Measurements from ENCODE around the gene ITCH. TPM values are rescaled to one million over a fixed set of nuclear protein-coding genes. Genes with fewer than 3 reads are reported as not detected.

ITCH gene
- total and polyA plus RNA-seq, 2 donors (not counting 3 experiments of a cell fraction or from before 2014, with no cell fraction given): 6.4 to 57.4 TPM

DNA sequence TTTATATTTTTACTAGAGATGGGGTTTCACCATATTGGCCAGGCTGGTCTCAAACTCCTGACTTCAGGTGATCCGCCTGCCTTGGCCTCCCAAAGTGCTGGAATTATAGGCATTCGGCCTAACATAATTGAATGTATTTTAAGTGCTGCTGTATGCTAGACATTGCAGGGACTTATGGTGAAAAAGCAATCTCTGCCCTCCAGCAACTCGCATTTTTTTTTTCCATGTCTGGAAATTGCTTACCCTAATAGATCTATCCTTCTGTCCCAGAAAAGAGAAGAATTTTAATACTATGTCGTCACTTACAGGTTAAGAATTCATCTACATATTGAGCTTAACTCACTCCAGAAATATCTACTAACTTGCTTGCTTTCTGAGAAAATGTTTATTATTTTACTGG lies 10.4 kb downstream of the ITCH start:
- TF ChIP-seq FOS (IDR thresholded peaks at IDR 0.05; ENCODE audit: borderline replicate concordance, insufficient read depth, low read length) (no peak), GATA2 (IDR thresholded peaks at IDR 0.05; ENCODE audit: insufficient read depth, insufficient read length, low read depth, low read length) (no peak), POLR2AphosphoS5 (IDR thresholded peaks at IDR 0.05; ENCODE audit: insufficient read depth, low read depth, low read length) (no peak), MYC (IDR thresholded peaks at IDR 0.05; ENCODE audit: low read depth, low read length) (no peak), EZH2 (IDR thresholded peaks at IDR 0.05; ENCODE audit: borderline replicate concordance, low read depth, low read length, severe bottlenecking) (no peak), POLR2A (IDR thresholded peaks at IDR 0.05; ENCODE audit: low read depth, low read length) (no peak), JUN (IDR thresholded peaks at IDR 0.05; ENCODE audit: borderline replicate concordance, insufficient read depth, insufficient read length, low read depth) (no peak)
- TF ChIP-seq, protein P1, sequence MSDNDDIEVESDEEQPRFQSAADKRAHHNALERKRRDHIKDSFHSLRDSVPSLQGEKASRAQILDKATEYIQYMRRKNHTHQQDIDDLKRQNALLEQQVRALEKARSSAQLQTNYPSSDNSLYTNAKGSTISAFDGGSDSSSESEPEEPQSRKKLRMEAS (IDR thresholded peaks at IDR 0.05; ENCODE audit: insufficient read depth, insufficient read length): no peak
- TF ChIP-seq, protein P2, sequence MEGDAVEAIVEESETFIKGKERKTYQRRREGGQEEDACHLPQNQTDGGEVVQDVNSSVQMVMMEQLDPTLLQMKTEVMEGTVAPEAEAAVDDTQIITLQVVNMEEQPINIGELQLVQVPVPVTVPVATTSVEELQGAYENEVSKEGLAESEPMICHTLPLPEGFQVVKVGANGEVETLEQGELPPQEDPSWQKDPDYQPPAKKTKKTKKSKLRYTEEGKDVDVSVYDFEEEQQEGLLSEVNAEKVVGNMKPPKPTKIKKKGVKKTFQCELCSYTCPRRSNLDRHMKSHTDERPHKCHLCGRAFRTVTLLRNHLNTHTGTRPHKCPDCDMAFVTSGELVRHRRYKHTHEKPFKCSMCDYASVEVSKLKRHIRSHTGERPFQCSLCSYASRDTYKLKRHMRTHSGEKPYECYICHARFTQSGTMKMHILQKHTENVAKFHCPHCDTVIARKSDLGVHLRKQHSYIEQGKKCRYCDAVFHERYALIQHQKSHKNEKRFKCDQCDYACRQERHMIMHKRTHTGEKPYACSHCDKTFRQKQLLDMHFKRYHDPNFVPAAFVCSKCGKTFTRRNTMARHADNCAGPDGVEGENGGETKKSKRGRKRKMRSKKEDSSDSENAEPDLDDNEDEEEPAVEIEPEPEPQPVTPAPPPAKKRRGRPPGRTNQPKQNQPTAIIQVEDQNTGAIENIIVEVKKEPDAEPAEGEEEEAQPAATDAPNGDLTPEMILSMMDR (IDR thresholded peaks at IDR 0.05; ENCODE audit: extremely low read depth in 1 of 2, insufficient read depth in 1 of 2, low read depth in 1 of 2, low read length in 2 of 2): no peak
- H3K4me1 ChIP-seq (ENCODE audit: control insufficient read depth, extremely low read depth, insufficient read depth, low read length): no peaks in the 10 kb centered on the region
- no peaks in the 10 kb centered on the region for H4K20me1 ChIP-seq (replicated peaks; ENCODE audit: control insufficient read depth, extremely low read depth, insufficient read depth, low read length)
- no TSS peak for BruUV-seq (replicated peaks)
- intact Hi-C loops (cut with micrococcal nuclease) (no loop called here), dilution Hi-C loops (cut with MboI; ENCODE audit: extremely low pct_ligation_motif_present, low sequenced_read_pairs) (no loop called here)
- no peaks in the 10 kb centered on the region for H3K27me3 ChIP-seq (ENCODE audit: control insufficient read depth in 2 of 2, insufficient read depth in 2 of 2, low read length in 2 of 2)
- POLR2A ChIA-PET: no interaction called here
- H3K4me3 ChIP-seq (replicated peaks in 1 of 3; ENCODE audit: insufficient read depth in 1 of 3, low read depth in 1 of 3, low read length in 3 of 3): no peak overlapping the region
- FAIRE-seq (no peak), DNase-seq (ENCODE audit: low read depth, low spot score) (no peak)
- CTCF ChIA-PET: interaction anchor here (1.0 to 1.3 kb wide), 2 partner anchors 13 to 61 kb away, joined by 3 to 4 read pairs; no protein-coding TSS in a partner anchor
- H3K27ac ChIP-seq (ENCODE audit: insufficient read depth, low read depth, low read length): no peak overlapping the region
- H3K4me2 ChIP-seq (ENCODE audit: insufficient read depth, low read length): no peak overlapping the region
- peaks cover 72% of the 10 kb centered on the region for H3K79me2 ChIP-seq (ENCODE audit: control insufficient read depth, insufficient read depth, low read length)
- H3K9me1 ChIP-seq (replicated peaks; ENCODE audit: control insufficient read depth, extremely low read depth, insufficient read depth, low read length): no peaks in the 10 kb centered on the region
- H3K9me3 ChIP-seq (replicated peaks; ENCODE audit: control insufficient read depth, insufficient read depth, low read length): no peaks in the 10 kb centered on the region
- H3K36me3 ChIP-seq (ENCODE audit: control insufficient read depth in 2 of 2, extremely low read depth in 1 of 2, insufficient read depth in 2 of 2, low read length in 2 of 2): peaks cover 9 to 17% of the 10 kb centered on the region in 2 experiments
- no peak overlapping the region for H2AFZ ChIP-seq (ENCODE audit: low read depth, low read length)
- H3K9ac ChIP-seq (replicated peaks; ENCODE audit: extremely low read depth, insufficient read depth, low read length): no peak overlapping the region

All from endothelial cell of umbilical vein (primary cell).